ENCODE data around the gene TRPM1.

Gene TRPM1

GRCh38 chr15:31082771-31083369, 18.7 kb downstream of the TRPM1 start:
- no peak for DNase-seq

- no peak for DNase-seq
Observed at GRCh38 chr15:31081588-31082250, 19.8 kb downstream of the TRPM1 start.

DNA sequence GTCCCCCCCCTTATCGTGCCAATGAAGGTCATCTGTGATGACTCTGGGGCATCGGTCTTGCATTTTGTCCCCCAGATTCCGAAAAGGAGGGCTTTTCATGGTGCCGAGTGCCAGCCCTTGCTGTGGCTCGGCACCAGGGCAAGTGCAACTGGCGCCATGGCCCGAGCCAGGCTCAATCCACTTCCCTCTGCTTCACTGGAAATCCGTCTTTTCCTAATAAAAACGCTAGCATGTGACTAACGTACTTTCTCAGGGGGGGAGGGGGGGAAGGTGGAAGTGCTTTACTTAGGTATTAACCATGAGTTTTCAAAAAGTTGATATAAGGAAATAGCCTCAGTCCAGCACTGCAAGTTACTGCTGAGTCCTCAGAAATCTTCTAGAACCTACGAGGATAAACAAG, 20.5 kb downstream of the TRPM1 start:
- DNase-seq = no peak

DNA sequence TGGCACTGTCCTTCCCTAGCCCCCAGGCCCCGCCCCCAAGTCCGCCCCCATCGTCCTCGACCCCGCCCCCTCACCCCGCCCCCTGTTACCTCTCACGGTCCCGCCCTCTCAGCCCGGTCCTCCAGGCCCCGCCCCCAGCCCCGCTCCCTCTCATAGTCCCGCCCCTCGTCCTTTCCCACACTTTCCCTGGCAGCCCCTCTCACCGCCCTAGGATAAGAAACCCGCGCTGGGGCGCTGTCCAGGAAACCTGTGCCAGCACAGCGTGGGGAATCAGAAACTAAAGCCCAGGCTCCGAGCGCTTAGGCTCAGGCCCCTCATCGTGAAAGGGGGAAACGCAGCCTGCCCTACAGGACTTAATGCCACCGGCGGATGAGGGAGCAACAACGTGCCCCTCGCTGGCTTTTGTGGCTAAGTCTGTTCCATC, 20.9 kb downstream of the TRPM1 start:
- no peak for DNase-seq

GRCh38 chr15:31079519-31079918, 22.0 kb downstream of the TRPM1 start:
- DNase-seq = peak; percentile 86

- no peak for DNase-seq
Observed at GRCh38 chr15:31078471-31078870, 23.1 kb downstream of the TRPM1 start.

DNA sequence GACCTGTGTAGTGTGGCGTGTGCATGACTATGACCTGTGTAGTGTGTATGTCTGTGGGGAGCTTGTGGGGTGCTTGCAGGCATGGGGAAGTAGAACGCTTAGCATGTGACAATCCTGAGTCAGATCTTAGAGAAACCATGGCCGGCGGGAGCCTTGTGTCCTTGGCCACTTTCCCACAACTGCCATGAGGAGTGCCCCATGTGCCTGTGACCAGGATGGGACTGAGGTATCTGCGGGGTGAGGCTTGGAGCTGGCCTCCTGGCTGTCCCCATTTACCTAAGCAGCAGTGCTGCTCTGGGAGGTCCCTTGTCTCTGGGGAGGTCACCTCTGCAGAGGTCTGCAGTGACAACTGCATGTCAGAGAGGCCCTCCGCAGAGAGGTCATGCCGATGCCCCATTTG, 23.6 kb downstream of the TRPM1 start:
- DNase-seq = no peak

DNA sequence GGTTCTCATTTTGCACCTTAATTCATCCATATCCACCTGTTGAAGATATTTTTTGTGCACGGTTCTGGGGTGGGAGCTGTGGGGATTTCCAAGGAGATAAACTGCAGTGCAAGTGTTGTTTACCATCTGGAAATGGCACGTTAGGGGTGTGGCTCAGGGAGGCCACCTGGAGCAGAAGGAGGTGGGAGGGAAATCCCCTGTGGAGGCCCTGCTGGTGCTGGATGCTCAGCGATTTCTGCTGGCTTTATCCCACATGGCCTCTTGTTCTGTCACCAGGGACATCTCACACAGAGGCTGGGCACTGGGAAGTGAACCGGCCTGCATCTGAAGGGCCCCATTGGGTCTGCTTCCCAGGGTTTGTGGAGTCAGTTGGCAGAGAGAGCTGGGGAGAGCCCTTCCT, 24.3 kb downstream of the TRPM1 start:
- DNase-seq = no peak

GRCh38 chr15:31074321-31074720, 27.2 kb downstream of the TRPM1 start:
- DNase-seq = no peak

- DNase-seq = no peak
Observed at GRCh38 chr15:31070867-31071266, 30.7 kb downstream of the TRPM1 start.

GRCh38 chr15:31069360-31070000, 32.0 kb downstream of the TRPM1 start:
- no peak for DNase-seq

DNA sequence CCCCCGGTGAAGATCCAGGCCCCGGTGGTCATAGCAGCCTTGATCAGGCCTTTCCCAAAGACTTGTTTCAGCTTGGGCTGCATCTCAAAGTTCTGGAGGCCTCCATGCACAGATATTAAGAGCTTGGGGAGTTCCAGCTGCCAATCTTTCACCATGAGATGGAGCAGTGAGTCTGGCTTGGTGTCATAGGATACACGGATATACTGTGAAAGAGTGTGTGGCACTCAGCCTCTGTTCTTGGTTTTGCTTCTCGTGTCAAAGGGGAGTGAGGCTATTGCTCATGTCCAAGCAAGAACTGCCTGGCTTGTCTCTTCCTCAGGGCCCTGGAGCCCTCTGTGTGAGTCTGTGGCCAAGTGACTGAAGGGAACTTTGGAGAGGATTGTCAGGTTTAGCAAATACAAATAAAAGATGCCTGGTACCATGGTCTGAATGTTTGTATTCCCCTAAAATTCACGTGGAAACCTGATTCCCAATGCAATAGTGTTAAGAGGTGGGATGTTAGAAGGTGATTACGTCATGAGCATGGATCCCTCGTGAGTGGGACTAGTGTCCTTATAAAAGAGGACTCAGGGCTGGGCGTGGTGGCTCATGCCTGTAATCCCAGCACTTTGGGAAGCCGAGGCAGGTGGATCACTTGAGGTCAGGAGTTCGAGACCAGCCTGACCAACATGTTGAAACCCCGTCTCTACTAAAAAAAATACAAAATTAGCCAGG, 33.5 kb downstream of the TRPM1 start:
- no peak for DNase-seq

- no peak for DNase-seq
Observed at GRCh38 chr15:31065824-31066223, 35.7 kb downstream of the TRPM1 start.

- peak; percentile 9 for DNase-seq
Observed at GRCh38 chr15:31062911-31063310, 38.6 kb downstream of the TRPM1 start.

DNA sequence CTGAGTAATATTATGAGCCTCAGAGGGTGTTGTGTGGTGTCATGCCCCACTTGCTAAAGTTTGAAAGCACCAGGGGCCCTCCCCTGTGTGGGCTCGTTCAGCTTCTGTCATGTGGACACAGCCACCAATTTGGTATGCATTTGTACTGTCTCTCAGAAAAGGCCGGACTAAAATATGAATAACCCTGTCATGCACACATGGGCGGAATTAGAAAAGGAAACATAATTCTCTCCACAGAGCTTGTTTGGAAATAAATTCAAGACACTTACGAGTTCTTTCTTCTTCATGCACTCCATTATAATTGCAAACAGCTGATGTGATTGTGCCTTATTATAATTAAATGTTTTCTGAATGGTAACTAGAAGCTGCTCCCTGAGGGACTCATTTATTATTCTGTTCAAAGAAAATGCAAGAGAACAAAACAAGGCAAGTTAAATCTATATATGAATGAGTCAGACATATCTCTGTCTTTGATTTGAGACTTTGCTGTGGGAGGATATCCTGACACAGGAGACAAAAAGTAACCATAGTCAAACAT, 39.1 kb downstream of the TRPM1 start:
- DNase-seq = peak; percentile 57

DNA sequence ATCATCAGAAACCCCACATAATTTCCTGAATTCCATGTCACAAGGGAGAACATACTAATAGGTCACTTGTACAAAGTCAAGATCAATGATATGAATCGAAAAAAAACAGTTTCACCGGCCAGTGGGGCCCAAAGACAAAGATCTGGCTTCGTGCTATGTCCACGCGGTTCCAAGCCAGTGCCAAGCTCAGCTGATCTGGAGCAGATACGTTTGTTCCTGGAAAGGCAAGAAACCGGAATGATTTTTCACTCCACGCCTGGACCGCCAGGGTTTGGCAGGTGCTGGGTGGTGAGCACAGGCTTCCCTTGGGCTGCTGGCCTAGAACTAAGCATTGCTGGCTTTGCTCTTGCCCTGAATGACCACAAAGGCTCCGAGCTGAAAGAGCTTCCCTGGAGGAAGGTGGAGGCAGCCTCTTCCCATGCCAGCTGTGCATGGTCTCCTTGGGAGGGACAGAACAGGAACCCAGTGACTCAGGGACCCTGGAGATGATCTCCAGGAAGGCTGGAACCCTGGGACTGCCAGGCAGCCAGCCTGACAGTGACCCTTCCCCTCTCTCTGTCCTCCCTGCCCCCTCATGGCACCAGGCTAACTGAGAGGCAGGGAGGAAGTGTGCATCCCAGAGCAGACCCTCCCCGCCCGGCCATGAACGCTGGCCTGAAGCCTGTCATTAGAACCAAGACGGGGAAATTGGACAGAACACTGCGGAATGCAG, 40.9 kb downstream of the TRPM1 start:
- no peak for DNase-seq

DNA sequence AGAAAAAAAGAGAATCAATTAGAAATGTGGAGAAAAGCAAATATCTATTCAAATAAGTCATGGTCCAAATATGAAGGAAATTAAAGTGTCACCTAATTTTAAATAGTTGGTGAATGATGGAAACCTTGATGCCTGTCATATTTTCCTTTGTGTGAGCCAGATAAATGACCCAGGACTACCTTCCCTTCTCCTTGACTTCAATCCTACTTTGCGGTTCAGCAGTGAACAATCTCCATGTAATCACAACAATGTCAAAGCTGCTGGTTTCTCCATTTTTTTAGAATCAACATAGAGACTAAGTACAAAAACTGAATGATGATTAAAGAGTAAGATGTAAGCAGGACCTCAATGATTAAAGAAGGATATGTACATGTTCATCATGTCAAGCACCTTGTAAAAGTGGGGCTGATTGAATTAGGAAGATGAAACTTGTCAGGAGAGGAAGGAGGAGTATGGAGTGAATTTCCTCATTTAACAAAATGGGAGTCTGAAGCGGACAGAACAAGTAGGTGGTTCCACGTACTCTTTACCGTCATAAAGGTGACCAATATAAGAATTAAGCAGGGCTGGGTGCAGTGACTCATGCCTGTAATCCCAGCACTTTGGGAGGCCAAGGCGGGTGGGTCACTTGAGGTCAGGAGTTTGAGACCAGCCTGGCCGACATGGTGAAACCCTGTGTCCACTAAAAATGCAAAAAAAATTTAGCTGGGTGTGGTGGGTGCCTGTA, 43.1 kb downstream of the TRPM1 start:
- no peak for DNase-seq

- DNase-seq = no peak
Observed at GRCh38 chr15:31051496-31052080, 49.9 kb downstream of the TRPM1 start.

DNA sequence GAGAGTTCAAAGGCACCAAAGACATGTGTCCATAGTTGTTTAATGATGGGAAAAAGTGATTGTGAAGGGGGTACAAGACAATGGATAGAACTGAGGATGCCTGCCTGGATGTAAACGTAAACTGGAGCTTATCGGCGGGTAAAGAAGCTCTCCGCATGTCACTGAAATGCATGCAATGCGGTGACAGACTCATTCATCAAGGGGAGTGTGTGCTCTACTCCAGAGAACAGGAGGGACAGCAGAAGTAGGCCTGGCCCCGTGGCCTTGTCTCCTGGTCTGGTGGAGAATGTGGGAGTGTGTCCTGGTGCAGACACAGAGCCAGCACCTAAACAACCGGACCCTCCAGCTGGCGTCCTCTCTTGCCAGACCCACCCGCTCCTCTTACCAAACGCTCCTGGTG, 50.6 kb downstream of the TRPM1 start:
- DNase-seq = no peak

DNA sequence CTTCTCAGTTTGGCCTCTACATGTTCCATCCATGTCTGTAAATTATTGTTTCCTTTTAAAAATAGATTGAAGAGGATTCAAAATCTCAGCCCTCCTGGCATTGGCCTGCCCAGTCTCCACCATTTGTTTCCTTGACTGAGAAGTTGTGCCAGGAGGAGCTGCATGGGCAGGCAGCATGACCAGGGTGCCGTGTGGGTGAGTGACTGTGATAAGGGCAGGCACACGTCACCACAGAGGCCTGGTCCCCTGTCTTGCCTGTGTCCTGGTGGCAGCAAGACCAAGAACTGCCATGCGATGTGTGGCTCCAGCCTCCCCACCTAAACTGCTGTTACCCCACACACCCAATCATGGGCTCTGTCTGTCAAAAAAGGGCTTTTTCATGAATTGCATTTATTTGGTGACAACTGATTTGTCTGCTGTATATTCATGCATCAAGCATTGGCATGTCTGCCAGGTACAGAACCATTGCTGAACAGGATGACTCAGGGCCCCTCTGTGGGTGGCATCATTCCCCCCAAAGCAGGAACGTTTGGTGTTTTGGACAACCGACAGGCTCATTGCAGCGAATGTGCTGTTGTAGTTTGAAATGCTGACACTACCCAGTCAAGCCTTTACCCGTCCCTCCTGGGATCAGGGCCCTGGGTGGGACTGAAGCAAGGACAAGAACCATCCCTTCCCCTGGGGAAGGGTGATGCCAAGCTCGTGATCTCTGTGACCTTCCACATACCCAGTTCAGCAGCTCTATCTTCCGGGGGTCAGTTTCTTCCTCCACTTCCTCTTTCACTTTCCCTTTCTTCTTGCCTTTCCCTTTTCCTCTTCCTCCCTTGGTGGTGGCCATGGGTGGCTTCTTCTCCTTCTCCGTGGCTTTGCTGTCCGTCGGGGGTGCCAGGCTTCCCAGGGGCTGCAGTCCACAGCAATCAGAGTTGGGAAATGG, 51.6 kb downstream of the TRPM1 start:
- no peak for DNase-seq

Data from fibroblast of skin of scalp (primary cell).